Skeletal muscle cell (primary cell): Measurements from ENCODE around the gene CAPZA3.
"Not testable (repeated sequence)": the region's sequence is repeated elsewhere in the genome, so short reads cannot be mapped to it uniquely, and the experiment has no call there.

Experiments
- DNase-seq: peaks from one replicate; pipeline ENCODE4 v3.0.0-alpha.2; 2010; ENCODE audit warnings: low read depth
- H3K4me3 ChIP-seq: 2 replicates; pipeline ENCODE4 v1.5.1; 2011; ENCODE audit warnings: low read depth, mild to moderate bottlenecking, control low read depth, low read length, moderate library complexity

CAPZA3 gene

GRCh38 chr12:18737819-18738218, at the start of gene CAPZA3, which contains the start of gene PLCZ1:
Gene CAPZA3 (plus strand): TSS chr12:18738119. CDS start chr12:18738269, 150 bp downstream.
Gene PLCZ1 (minus strand): TSS chr12:18738012. CDS start chr12:18737371, 641 bp downstream.
- no peak for DNase-seq
- no peak within 1 kb of the TSS for H3K4me3 ChIP-seq

- H3K4me3 ChIP-seq: no peak overlapping the region
- no peak for DNase-seq
These were observed 48.1 kb upstream of the CAPZA3 start for GRCh38 chr12:18689771-18690170.

GRCh38 chr12:18690653-18691052, 47.3 kb upstream of the CAPZA3 start:
- peak; percentile 57 for DNase-seq
- H3K4me3 ChIP-seq: no peak overlapping the region

- DNase-seq, H3K4me3 ChIP-seq: not testable (repeated sequence)
These were observed 43.9 kb upstream of the CAPZA3 start for GRCh38 chr12:18693986-18694385.

- H3K4me3 ChIP-seq: no peak overlapping the region
- no peak for DNase-seq
These were observed 40.8 kb upstream of the CAPZA3 start for GRCh38 chr12:18696971-18697602.

- DNase-seq: peak; percentile 71
These were observed 37.6 kb upstream of the CAPZA3 start for GRCh38 chr12:18700271-18700670.

GRCh38 chr12:18703321-18703720, 34.6 kb upstream of the CAPZA3 start:
- DNase-seq: no peak
- no peak overlapping the region for H3K4me3 ChIP-seq

More at GRCh38 chr12:18700271-18700670, 37.6 kb upstream of the CAPZA3 start:
- H3K4me3 ChIP-seq: no peak overlapping the region

- no peak for DNase-seq
These were observed 34.0 kb upstream of the CAPZA3 start for GRCh38 chr12:18703911-18704310.

GRCh38 chr12:18706798-18707197, 31.1 kb upstream of the CAPZA3 start:
- no peak for DNase-seq
- H3K4me3 ChIP-seq: no peak overlapping the region

More at GRCh38 chr12:18703911-18704310, 34.0 kb upstream of the CAPZA3 start:
- H3K4me3 ChIP-seq: no peak overlapping the region

- H3K4me3 ChIP-seq: no peak overlapping the region
- no peak for DNase-seq
These were observed 21.7 kb upstream of the CAPZA3 start for GRCh38 chr12:18716236-18716635.

GRCh38 chr12:18718462-18718861, 19.5 kb upstream of the CAPZA3 start:
- H3K4me3 ChIP-seq: no peak overlapping the region
- no peak for DNase-seq

GRCh38 chr12:18719922-18720510, 17.9 kb upstream of the CAPZA3 start:
- H3K4me3 ChIP-seq: no peak overlapping the region
- no peak for DNase-seq

GRCh38 chr12:18720690-18721089, 17.2 kb upstream of the CAPZA3 start:
- no peak for DNase-seq
- no peak overlapping the region for H3K4me3 ChIP-seq

- no peak for DNase-seq
- H3K4me3 ChIP-seq: no peak overlapping the region
These were observed 16.5 kb upstream of the CAPZA3 start for GRCh38 chr12:18721452-18721851.

GRCh38 chr12:18723752-18724151, 14.2 kb upstream of the CAPZA3 start:
- no peak overlapping the region for H3K4me3 ChIP-seq
- peak; percentile 81 for DNase-seq

- DNase-seq: no peak
- H3K4me3 ChIP-seq: no peak overlapping the region
These were observed 6.8 kb upstream of the CAPZA3 start for GRCh38 chr12:18731156-18731555.

GRCh38 chr12:18747895-18748294, 10.0 kb downstream of the CAPZA3 start:
- DNase-seq: peak; percentile 70
- no peak overlapping the region for H3K4me3 ChIP-seq

GRCh38 chr12:18749386-18749957, 11.6 kb downstream of the CAPZA3 start:
- DNase-seq: no peak
- no peak overlapping the region for H3K4me3 ChIP-seq

GRCh38 chr12:18750085-18750484, 12.2 kb downstream of the CAPZA3 start:
- peak; percentile 16 for DNase-seq

GRCh38 chr12:18751866-18752265, 13.9 kb downstream of the CAPZA3 start:
- no peak overlapping the region for H3K4me3 ChIP-seq
- DNase-seq: no peak

More at GRCh38 chr12:18750085-18750484, 12.2 kb downstream of the CAPZA3 start:
- no peak overlapping the region for H3K4me3 ChIP-seq
